ENCODE measurements around the gene SCT. TPM values are rescaled to one million over a fixed set of nuclear protein-coding genes. Genes with fewer than 3 reads are reported as not detected.

Gene SCT
- total and polyA plus RNA-seq, 2 of the 4 experiments (the other 2 are of a cell fraction), result not detected

- Histone ChIP-seq H3K4me3 (ENCODE audit: insufficient read depth, low read depth, low read length) (no peak overlapping the region), H3K4me1 (ENCODE audit: control insufficient read depth, insufficient read depth, low read length) (no peaks in the 10 kb centered on the region), H3K79me1 (ENCODE audit: low read depth in 1 of 2, low read length in 2 of 2) (peaks cover 0 to 20% of the 10 kb centered on the region in 2 experiments; a peak in 3 of 4 replicates), H3K9me3 (ENCODE audit: control insufficient read depth, insufficient read depth, low read length) (no peaks in the 10 kb centered on the region), H4K20me1 (ENCODE audit: insufficient read depth, low read length) (peaks cover 21% of the 10 kb centered on the region), H2BK120ac (ENCODE audit: low read depth, low read length) (no peak overlapping the region), H2AK9ac (replicated peaks; ENCODE audit: low read depth, low read length, poor library complexity) (peak overlapping the region; percentile 37), H2BK15ac (ENCODE audit: low read depth, low read length) (no peak overlapping the region), H3K23ac (ENCODE audit: low read depth, low read length) (no peak overlapping the region), H3K27ac (ENCODE audit: insufficient read depth, low read length) (no peak overlapping the region), H3K9me1 (ENCODE audit: insufficient read depth, low read length) (no peaks in the 10 kb centered on the region), H4K8ac (ENCODE audit: low read depth in 2 of 2, low read length in 2 of 2) (no peak overlapping the region), H3K18ac (ENCODE audit: low read depth, low read length) (no peak overlapping the region), H4K91ac (ENCODE audit: insufficient read depth, low read depth, low read length) (no peak overlapping the region), H3K4me2 (ENCODE audit: low read depth, low read length) (no peak overlapping the region), H2BK5ac (ENCODE audit: low read depth, low read length, poor library complexity, severe bottlenecking) (no peak overlapping the region), H3K56ac (ENCODE audit: extremely low read depth, insufficient read depth, low read length) (no peak overlapping the region), H3K4ac (ENCODE audit: low read depth, low read length) (no peak overlapping the region), H2BK20ac (ENCODE audit: low read depth, low read length) (no peak overlapping the region), H3K27me3 (ENCODE audit: control insufficient read depth, insufficient read depth, low read length) (no peaks in the 10 kb centered on the region), H3K9ac (ENCODE audit: low read depth, low read length) (no peak overlapping the region), H2AK5ac (ENCODE audit: low read depth, low read length) (no peak overlapping the region), H4K5ac (ENCODE audit: low read depth, low read length) (no peak overlapping the region), H3K36me3 (ENCODE audit: control insufficient read depth, insufficient read depth, low read length) (peaks cover 90% of the 10 kb centered on the region), H2AFZ (replicated peaks; ENCODE audit: low read length, poor library complexity) (no peak overlapping the region), H3K14ac (replicated peaks; ENCODE audit: low read depth, low read length) (no peak overlapping the region)
- in situ Hi-C loops (cut with MboI; ENCODE audit: low sequenced_read_pairs), result no loop called here
- dilution Hi-C loops (cut with HindIII; ENCODE audit: low sequenced_read_pairs, unreplicated experiment), result no loop called here
- no peak for TF ChIP-seq MAZ (IDR thresholded peaks at IDR 0.05; ENCODE audit: borderline replicate concordance, low read depth, low read length)
- TF ChIP-seq RFX5 (IDR thresholded peaks at IDR 0.05; ENCODE audit: low read depth, low read length), result no peak
- TF ChIP-seq ELK1 (IDR thresholded peaks at IDR 0.05; ENCODE audit: borderline replicate concordance, low read depth, low read length), result no peak
- no peak for TF ChIP-seq USF2 (IDR thresholded peaks at IDR 0.05; ENCODE audit: low read depth, low read length)
- no peak for TF ChIP-seq RCOR1 (IDR thresholded peaks at IDR 0.05; ENCODE audit: insufficient replicate concordance, low read length)
- TF ChIP-seq CTCF (conservative IDR thresholded peaks at IDR 0.05; ENCODE audit: low read depth, low read length), result no peak
- no peak for TF ChIP-seq CHD1 (IDR thresholded peaks at IDR 0.05; ENCODE audit: low read depth, low read length)
- 93% methylated on average over 25 of the region's 45 CpGs; no CpG with 5 or more reads in 1 of the 2 experiments for WGBS, 2 experiments (ENCODE audit: extremely low coverage in 2 of 2, insufficient read length in 1 of 2)
- no TSS peak for BruUV-seq (replicated peaks)
- CTCF ChIA-PET, result no interaction called here
- POLR2A ChIA-PET (ENCODE audit: unreplicated experiment), result no interaction called here
- ATAC-seq (ENCODE audit: low read depth) (no peak), DNase-seq (no peak)
- intact Hi-C loops (cut with micrococcal nuclease), result no loop called here
Observed at GRCh38 chr11:607971-608659, 18.9 kb downstream of the SCT start.

Measured in IMR-90 (cell line).